GM18870 (cell line): Measurements from ENCODE around the gene ODR4.
"Not testable (repeated sequence)": the region's sequence is repeated elsewhere in the genome, so short reads cannot be mapped to it uniquely, and the experiment has no call there.

Experiments used
- ATAC-seq: cut with Tn5 transposase; IDR thresholded peaks from one replicate; pipeline ENCODE4 v1.9.1; 2021; ENCODE audit warnings: moderate library complexity; ENCODE audit not compliant: unreplicated experiment

Gene ODR4

GRCh38 chr1:186420923-186421322 is 45.3 kb downstream of the ODR4 start:
- ATAC-seq: peak; percentile 90

- ATAC-seq: no peak
Observed at GRCh38 chr1:186421446-186421845, 45.8 kb downstream of the ODR4 start.

DNA sequence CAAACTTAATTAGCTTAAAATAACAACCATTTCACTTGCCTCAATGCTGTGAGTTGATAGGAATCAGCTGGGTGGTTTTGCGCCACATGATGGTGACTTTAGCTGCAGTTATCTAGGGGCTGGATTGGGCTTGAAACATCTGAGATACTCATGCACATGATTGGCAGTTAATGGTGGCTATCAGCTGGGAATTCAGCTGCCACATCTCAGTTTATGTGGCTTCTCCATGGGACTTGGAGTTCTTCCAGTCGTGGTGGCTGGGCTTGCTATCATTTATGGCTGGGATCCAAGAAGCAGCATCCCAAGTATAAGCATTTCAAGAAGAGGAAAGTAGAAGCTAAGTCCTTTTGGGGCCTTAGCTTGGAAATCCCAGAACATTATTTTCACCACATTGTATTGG is 48.9 kb downstream of the ODR4 start:
- no peak for ATAC-seq

DNA sequence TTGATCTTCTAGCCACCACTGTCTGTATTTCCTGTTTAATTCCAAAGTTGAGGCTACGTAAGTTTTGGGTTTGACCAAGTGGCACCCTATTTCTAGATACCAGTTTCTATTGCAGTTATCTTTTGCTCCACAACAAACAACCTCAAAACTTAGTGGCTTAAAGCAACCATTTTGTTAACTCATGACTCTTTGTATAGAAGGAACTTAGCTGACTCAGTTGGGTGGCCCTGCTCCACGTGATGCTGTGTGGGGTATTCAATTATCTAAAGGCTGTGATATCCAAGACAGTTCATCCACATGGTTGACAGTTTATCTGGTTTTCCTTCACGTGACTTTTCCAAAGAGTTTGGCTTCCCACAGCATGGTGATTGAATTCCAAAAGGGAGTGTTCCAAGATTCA is 50.5 kb downstream of the ODR4 start:
- ATAC-seq: no peak

- no peak for ATAC-seq
Observed at GRCh38 chr1:186429017-186429416, 53.4 kb downstream of the ODR4 start.

DNA sequence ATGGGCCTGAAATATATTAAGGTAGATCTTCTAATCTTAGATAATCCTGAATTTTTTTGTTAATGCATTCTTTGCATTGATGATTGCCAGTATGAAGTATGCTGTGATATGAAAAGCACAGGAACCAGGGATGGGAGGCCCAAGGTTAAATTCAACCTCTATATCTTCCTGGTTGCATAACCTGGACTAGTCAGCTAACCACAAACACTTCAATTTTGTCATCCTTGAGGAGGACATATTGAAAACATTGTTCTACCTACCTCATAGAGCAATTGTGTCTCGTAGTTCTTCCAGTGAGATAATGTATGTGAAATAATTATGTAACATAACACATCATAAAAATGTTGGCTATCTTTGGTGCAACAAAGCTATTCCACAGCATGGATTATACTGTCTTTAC is 59.7 kb downstream of the ODR4 start:
- ATAC-seq: no peak

GRCh38 chr1:186438567-186438966 is 62.9 kb downstream of the ODR4 start:
- no peak for ATAC-seq

DNA sequence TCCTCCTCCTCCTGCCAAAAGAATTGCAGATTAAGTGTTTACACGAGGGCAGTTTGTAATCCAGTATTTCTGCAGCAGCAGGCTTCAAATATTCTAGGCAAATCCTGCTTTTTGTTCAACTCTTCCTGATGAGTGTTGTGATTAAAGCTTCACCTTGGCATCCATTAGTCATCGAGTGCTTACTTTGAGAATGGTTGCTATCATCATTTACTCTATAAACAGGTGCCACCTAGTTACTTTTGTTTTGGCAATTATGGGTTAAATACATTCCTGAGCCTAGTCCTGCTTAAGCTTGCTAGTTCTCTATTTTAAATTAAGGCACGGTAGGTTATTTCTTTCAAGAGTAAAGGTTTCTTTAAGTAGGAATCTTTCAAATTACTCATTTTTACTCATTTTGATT is 64.9 kb downstream of the ODR4 start:
- no peak for ATAC-seq

DNA sequence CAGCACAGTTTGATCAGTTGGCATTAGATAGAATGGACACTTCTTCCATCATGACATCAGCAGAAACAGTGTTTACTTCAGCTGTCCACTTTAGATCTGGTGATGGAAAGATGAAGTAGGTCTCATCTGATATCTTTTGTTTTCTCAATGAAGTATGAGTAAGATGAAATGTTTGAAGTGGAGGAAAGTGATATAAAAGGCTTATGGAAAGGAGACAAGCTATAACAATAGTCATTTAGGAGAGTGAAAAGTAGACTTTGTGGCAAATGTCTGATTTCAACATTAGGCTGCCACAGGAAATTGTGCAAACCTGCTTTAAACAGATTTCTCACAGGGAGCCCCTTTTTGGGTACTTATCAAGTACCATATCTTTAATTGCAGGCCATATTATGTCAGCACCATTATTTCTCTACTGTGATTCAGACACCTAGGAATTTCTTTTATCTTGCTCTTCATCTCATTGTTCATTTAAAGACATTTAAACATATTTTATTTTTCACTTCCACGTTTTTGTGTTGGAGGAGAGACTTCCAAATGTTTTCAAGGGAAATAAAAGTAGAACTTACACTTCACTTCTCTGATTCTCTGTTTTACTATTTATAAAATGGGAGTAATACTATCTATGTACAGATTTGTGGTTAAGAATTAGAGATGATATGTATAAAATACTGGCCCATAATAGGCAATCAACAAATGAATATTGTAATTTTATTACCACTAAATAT is 67.2 kb downstream of the ODR4 start:
- ATAC-seq: no peak

DNA sequence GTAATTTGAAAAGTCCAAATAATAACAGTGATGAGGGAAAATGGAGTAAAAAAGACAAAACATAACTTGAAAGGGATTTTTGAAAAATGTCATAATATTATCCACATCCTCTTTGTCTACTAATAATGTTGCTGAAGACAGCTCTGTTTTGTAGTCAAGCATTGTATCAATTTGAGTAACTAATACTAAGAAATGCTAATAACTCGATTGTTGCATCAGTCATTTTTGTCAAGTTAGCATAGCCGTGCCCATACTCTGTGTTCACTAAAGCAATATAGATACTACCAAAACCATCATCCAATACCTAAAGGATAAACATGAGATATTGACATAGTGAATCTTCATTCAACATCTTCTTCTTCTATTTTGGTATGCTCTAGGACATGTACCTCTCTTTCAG is 68.0 kb downstream of the ODR4 start:
- ATAC-seq: peak; percentile 66

GRCh38 chr1:186446152-186446551 is 70.5 kb downstream of the ODR4 start:
- ATAC-seq: no peak

GRCh38 chr1:186454981-186455380 is 79.3 kb downstream of the ODR4 start:
- no peak for ATAC-seq

- no peak for ATAC-seq
Observed at GRCh38 chr1:186456729-186457255, 81.2 kb downstream of the ODR4 start.

DNA sequence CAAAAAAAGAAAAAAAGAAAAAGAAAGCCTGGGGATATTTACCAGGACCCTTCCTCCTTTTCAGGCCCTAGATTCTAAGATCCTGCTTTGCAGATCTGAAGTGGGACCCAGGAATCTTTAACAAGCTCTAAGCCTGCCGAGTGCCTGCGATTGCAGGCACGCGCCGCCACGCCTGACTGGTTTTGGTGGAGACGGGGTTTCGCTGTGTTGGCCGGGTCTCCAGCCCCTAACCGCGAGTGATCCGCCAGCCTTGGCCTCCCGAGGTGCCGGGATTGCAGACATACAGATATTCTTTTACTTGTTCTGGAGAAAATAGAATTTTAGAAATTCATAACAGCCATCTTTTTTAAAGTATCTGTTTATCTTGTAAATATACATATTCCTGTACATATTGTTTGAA is 83.5 kb downstream of the ODR4 start:
- not testable (repeated sequence) for ATAC-seq

- no peak for ATAC-seq
Observed at GRCh38 chr1:186461014-186461413, 85.4 kb downstream of the ODR4 start, which contains the start of gene PDC. TSS of gene PDC (minus strand) at chr1:186461114. CDS start at chr1:186449459, 11,655 bp downstream.

- no peak for ATAC-seq
Observed at GRCh38 chr1:186463511-186463910, 87.9 kb downstream of the ODR4 start.

- no peak for ATAC-seq
Observed at GRCh38 chr1:186463926-186464325, 88.3 kb downstream of the ODR4 start.

DNA sequence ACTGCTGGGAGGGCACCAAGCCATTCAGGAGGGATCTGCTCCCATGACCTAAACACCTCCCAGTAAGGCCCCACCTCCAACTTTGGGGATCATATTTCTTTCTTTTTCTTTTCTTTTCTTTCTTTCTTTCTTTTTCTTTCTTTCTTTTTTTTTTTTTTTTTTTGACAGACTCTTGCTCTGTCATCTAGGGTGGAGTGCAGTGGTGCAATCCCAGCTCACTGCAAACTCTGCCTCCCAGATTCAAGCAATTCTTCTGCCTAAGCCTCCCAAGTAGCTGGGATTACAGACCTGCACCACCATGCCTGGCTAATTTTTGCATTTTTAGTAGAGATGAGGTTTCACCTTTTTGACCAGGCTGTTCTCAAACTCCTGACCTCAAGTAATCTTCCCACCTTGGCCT is 89.9 kb downstream of the ODR4 start:
- not testable (repeated sequence) for ATAC-seq

GRCh38 chr1:186465946-186466345 is 90.3 kb downstream of the ODR4 start:
- ATAC-seq: no peak
